ENCODE data around the gene NACA2.
A peak's percentile ranks its signal among the peaks of the same experiment; 100 is the strongest.
"Not testable (repeated sequence)": the region's sequence is repeated elsewhere in the genome, so short reads cannot be mapped to it uniquely, and the experiment has no call there.

The NACA2 gene

DNA sequence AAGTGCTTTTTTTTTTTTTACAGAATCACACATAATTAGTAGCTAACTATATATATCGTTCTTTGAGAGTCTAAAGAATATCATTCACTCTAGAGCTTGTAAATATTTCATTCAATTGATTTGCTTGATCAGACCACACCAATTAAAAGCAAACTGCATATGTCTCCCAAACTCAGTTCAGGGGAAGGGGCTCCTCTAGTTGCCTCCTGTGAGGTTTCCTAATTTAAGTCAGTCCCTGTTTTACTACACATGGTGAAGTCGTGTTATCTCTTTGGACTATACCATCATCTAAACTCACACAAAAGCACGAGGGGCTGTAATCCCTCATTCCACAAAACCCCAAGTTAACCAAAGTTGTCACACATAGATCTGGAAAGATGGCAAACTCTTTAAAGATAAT, 11.7 kb downstream of the NACA2 start:
- TF ChIP-seq ZFX (IDR thresholded peaks at IDR 0.05) (no peak), CTCF (conservative IDR thresholded peaks at IDR 0.05) (no peak)
- no peak overlapping the region for H3K27ac ChIP-seq

GRCh38 chr17:61578645-61579044, 12.4 kb downstream of the NACA2 start:
- no peak for TF ChIP-seq CTCF (conservative IDR thresholded peaks at IDR 0.05)
- TF ChIP-seq ZFX (IDR thresholded peaks at IDR 0.05): no peak
- H3K27ac ChIP-seq: no peak overlapping the region

GRCh38 chr17:61575983-61576382, 15.0 kb downstream of the NACA2 start:
- TF ChIP-seq CTCF (conservative IDR thresholded peaks at IDR 0.05) (no peak), ZFX (IDR thresholded peaks at IDR 0.05) (no peak)
- no peak overlapping the region for H3K27ac ChIP-seq

DNA sequence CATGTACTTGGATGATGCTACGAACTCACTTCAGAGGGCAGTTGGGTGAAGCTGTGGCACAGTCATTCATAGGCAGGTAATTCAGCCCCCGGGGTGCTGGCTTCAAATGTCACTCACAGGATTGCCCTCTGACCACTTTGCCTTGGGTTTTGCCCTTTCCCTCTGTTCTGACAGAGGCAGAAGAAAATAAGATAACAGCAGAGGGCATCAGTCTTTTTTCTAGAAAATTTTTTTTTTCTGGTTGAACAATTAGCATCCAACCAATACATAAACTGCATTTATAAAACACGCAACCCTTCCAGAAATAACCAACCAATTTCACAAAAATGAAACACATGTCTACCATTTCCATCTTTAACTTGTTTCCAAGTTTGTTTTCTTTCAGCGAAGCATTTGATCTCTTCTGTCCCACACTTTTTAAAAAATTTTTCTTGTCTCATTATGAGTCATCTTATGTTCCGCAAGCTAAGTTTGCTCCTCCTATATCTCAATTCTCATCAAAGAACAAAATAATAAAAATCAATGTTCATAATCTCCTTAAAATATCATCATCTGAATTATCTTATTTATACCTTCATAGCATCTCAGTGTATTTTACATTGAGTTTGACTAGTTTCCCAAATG, 15.6 kb downstream of the NACA2 start:
- H3K27ac ChIP-seq: no peak overlapping the region
- TF ChIP-seq ZFX (IDR thresholded peaks at IDR 0.05) (no peak), CTCF (conservative IDR thresholded peaks at IDR 0.05) (no peak)

GRCh38 chr17:61574542-61575351, 16.3 kb downstream of the NACA2 start:
- no peak overlapping the region for H3K27ac ChIP-seq
- TF ChIP-seq CTCF (conservative IDR thresholded peaks at IDR 0.05) (peak; percentile 78), ZFX (IDR thresholded peaks at IDR 0.05) (no peak)

- not testable (repeated sequence) for H3K27ac ChIP-seq
Observed at GRCh38 chr17:61572547-61572946, 18.5 kb downstream of the NACA2 start.

GRCh38 chr17:61571624-61572023, 19.4 kb downstream of the NACA2 start:
- no peak overlapping the region for H3K27ac ChIP-seq
- TF ChIP-seq CTCF (conservative IDR thresholded peaks at IDR 0.05) (no peak), ZFX (IDR thresholded peaks at IDR 0.05) (no peak)

Data from C4-2B (cell line).